Measurements from ENCODE around the gene CARHSP1.
"Not testable (repeated sequence)": the region's sequence is repeated elsewhere in the genome, so short reads cannot be mapped to it uniquely, and the experiment has no call there.

CARHSP1 gene

DNA sequence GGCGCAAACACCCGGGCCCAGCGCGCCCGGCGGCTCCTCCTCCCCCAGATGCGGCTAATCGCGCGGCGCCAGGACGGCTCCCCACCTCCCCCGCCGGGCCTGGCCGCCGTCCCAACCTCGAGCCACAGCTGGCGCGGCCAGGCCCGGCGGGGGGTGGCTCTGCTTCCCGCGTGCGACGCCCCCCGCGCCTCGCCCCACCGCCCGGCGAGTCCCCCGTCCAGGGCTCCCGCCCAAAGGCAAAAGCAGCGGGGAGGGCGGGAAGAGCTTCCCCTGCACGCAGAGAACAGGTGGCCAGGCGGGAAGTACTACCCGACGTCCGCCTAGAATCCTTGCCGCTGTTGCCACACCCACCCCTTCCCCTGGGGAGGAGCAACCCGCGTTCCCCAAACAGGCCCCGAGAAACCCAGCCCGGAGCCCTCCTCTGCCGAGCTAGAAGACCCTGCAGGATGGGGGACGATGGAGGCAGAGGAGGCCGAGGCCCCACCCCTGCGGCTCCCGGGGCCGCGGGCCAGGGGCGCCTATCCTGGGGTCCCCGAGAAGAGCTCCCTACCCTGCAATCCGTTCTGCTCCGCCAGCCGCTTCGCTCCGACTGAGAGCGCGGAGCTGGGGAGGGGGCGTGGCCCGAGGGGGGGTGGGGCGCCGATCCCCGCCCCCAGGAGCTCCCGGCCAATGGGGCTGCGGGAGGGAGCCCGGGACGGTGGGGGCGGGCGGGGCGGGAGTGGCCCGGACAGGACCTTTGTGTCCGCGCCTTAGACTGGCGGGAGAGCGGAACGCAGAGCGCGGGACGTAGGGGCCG is at the start of gene CARHSP1:
TSS of gene CARHSP1 (minus strand) at position 591 of the 796 bp plus-strand sequence. CDS start 9,678 bp downstream, outside the sequence.
- H3K4me3 ChIP-seq: peak within 1 kb of the TSS; percentile 59 to 91 (median 73)
- peak within 1 kb of the TSS; percentile 17 to 89 (median 76) for H3K27ac ChIP-seq

DNA sequence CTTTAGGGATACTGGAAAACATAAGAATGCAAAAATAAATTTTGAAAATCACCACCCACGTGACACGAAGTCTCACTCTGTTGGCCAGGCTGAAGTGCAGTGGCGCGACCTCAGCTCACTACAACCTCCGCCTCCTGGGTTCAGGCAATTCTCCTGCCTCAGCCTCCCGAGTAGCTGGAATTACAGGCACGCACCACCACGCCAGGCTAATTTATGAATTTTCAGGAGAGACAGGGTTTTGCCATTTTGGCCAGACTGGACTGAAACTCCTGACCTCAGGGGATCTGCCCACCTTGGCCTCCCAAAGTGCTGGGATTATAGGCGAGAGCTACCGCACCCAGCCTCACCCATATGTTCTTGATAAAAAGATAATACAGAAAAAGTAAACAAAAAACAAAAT is 48.5 kb upstream of the CARHSP1 start:
- not testable (repeated sequence) for H3K4me3 ChIP-seq, H3K27ac ChIP-seq

DNA sequence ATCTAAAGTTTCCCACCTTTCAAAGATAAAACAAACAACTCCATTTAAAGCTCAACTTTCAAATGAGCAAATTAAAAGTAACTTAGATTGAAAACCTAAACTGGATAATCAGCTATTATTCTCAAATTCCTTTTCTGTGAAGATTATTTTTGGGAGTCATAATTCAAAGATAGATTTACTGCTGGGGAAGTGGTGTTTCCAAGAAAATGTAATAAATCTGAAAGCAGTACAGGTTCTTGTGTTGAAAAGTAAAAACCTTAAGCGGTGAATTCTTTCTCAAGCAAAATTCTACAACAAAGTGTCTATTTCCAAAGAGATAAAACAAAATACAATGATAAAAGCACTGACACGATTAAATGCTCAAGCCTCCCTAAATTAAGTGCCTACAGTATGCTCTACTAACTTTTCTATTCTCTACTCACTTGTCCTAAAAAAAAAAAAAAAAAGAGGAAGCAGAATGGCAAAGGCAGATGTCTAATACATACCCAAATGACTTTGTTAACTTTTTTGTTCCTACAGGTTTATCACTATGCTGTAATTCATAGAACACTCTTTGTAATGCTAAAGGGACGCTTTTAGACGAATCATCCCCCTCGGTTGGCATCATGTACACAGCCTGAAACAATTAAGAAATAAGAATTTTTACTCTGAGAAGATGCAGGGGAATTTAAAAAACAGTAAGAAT is 47.9 kb upstream of the CARHSP1 start:
- Histone ChIP-seq H3K4me3 (no peak overlapping the region), H3K27ac (no peak overlapping the region)

DNA sequence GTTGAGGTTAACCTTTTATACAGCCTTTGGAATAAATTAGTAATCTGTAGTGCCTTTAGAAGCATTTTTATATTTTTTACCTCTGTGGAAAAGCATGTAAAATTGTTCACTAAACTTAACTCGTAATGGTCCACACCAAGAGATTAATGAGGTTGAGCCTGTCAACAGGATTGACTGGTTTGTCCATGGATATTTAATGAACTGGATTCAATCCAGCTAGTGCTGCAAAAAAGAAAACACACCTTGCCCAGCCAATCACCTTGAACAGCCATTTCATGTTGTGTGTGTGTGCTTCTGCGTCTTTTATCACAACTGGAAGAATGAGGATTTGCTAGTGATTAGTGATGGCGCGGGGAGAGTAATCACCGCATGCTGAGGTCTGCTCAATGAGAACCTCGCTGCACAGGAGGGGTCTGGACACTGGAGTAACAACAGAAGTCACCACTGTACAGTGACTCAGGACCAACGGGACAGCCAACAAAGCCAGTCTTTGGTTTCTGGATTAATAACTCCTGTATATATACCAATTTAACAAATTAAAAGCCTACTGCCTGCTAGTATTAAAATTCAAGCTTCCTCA is 47.0 kb upstream of the CARHSP1 start:
- Histone ChIP-seq H3K27ac (no peak overlapping the region), H3K4me3 (no peak overlapping the region)

DNA sequence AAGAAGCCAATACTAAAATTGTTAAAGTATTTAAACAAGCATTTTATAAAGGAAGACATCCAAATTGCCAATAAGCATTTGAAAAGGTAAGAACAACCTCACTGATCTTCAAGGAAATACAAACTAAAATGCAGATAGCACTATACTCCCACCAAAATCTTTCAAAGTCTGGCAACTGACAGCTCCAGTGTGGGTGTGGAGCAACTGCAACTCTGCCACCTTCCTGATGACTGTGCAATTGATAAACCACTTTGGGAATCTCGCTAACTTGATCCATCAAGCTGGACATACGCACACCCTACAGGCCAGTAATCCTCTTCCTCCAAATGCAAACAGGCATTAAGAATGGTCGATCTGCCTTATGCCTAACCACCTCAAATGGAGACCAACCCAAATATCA is 45.3 kb upstream of the CARHSP1 start:
- no peak overlapping the region for H3K4me3 ChIP-seq
- no peak overlapping the region for H3K27ac ChIP-seq

DNA sequence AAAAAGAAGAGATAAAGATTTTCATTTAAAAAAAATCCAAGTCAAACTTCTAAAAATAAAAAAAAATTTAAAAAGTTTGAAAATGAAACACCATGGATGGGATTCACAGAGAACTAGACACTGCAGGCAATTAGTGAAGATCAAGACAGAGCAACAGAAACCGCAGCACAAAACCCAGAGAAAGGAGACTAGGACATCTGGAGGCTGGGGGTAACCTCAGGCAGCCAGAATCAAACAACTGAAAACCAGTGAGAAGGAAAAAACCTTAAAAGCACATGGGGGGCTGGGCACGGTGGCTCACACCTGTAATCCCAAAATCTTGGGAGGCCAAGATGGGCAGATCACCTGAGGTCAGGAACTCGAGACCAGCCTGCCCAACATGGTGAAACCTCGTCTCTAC is 44.0 kb upstream of the CARHSP1 start:
- H3K27ac ChIP-seq: no peak overlapping the region

DNA sequence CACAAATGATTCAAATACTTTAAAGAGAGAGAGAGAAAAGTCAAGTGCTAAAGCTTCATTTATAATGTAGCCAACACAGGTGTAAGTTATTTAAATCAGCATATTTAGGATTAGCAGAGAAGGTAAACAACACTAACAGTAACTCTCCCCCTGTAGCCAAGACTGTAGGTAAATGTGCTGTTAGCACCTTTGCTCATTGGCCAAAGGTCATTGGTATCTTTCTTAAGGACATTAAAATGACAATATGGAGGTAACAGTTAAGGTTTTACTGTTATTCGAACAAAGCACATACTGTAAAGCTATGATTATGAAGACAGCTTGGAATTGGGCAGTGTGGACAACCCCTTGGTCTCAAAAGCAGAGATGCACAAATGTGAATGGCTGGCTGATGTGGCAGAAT is 42.0 kb upstream of the CARHSP1 start:
- H3K27ac ChIP-seq: no peak overlapping the region
- no peak overlapping the region for H3K4me3 ChIP-seq

More for the DNA sequence above, 44.0 kb upstream of the CARHSP1 start:
- no peak overlapping the region for H3K4me3 ChIP-seq

DNA sequence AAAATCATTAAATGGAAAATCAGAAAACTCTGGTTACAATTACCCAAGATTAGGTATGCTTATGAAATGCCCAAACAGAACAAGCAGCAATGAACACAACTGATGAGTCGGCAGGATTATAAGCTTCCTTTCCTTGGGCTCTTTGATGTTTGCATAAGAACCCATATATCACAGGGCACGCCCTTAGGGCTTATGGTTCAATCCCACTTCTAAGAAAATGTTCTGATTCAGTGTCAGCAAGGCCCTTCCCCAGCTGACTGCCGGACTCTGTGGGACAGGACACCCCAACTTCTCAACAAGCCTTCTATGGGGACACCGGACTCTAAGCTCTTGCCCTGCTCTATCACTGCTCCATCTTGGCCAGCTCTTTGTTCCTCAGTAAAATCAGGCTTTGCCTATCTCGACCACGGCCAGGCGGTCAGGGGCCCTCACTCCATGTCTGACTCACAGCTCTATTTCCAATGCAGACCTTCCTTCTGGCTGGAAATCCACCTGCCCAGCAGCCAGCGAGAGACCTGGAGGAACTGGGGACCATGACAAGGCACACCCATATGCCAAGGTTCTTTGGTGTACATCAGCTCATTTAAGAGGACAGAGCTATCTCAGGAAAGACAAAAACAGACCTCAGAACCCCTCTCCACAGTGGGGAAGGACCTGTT is 40.1 kb upstream of the CARHSP1 start:
- no peak overlapping the region for H3K4me3 ChIP-seq
- no peak overlapping the region for H3K27ac ChIP-seq

DNA sequence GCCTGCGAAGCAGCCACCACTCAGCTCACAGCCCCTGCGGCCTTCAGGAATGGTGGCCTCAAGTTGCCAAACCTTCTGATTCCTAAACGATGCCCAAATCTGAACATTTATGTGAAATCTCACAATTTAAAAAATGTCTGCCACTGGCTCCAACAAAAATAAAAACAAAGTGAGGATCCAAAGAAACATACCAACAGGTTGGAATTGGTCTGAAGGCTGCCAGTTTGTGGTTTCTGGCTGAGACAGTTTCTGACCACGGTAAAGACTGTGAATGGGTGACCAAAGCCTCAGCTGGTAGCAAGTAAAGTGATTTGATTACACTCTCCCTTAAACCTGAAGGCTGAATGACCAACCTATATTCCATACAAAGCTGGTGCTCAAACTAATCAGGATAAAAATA is 38.3 kb upstream of the CARHSP1 start:
- no peak overlapping the region for H3K27ac ChIP-seq
- no peak overlapping the region for H3K4me3 ChIP-seq

DNA sequence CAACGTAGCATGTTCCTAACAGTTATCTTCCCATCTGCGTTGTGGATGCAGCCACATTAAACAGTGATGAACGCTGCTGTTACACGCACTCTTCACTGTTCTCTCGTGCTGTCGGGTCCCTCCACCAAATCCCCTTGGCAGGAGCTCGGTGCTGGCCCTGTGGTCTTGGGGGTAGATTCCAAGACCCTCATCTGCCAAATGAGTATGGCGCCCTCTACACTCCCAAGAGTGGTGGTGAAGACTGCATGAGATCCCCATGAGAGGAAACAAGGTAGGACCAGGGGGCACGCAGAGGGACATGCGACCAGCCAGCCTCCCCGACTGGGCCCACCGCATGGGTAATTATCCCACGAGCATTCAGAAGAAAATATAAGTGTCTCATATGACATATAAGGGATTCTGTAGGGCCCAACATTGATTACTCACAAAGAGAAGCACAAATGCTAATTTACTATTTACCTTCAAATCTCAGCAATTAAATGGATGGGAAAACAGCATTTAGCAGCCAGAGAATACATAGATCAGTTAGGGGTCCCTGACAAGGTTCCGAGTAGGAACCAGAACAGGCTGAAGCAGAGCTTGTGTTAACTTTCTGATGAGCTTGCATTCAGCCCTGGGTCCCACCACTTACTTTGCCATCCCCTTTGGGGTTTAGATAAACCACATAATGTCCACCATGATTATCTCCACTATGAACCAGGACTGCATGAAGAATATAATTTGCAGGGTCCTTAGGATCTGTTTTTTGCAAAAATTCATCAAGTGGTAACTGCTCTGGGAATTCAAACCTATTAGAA is 37.2 kb upstream of the CARHSP1 start:
- Histone ChIP-seq H3K27ac (no peak overlapping the region), H3K4me3 (no peak overlapping the region)

DNA sequence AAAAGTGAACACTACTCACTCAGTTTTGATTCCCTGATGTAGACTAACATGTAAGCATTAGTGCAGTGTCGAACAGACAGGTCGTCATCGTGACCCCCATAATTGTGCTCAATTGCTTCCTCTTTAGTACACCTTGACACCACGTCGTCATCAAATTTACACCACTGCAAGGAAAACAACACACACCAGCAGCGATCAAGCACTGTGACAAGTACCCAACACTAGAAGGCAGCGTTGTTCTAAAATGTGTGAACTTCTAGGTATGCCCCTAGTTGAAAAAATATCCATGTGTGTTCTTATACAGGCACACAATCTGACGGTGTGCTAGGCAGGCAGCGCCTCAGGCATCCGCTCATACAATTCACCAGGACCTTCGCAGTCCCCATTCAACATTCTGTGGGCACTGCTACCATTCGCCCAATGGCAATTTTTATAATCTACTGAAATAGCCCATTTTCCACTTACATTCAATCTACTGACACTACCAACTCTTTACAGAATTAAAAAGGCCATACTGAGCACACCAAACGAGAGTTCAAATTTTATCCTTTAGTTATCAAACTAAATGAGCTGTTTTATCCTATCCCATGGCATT is 36.5 kb upstream of the CARHSP1 start:
- Histone ChIP-seq H3K27ac (no peak overlapping the region), H3K4me3 (no peak overlapping the region)

DNA sequence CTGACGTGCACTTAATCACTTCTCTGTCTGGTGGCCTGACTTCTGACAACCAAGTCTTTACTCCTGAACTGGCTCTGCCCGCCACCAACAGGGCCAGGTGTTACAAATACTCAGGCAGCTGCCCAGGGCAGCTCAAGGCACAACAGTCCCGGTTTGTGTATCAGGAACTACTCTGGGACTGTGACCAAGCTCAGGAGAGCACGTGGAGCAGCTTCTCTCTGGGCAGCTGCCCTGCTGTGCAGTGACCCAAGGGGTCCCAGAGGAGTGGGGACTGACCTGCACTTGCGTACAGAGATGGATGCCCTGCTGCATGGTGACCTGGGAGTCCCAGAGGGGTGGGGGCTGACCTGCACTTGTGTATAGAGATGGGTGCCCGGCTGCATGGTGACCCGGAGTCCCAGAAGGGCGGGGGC is 35.2 kb upstream of the CARHSP1 start:
- no peak overlapping the region for H3K27ac ChIP-seq
- no peak overlapping the region for H3K4me3 ChIP-seq

DNA sequence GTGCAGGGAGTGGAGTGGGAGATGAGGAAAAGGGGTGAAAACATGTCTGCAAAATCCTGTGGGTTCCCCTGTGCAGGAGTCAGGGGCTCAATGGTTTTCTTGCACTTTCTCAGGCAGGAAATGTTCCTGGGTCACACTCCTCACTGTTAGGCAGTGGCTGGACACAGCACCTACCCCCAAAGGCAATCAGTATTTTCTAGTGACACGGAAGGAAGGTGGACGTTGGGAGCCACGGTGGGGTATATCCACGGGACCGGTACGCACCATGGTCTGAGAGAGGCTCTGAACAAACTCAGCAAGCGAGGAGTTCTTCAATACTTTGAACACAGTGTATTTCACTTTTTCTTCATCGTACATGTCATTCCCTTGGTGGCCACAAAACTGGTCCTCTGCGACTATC is 34.2 kb upstream of the CARHSP1 start:
- Histone ChIP-seq H3K27ac (no peak overlapping the region), H3K4me3 (no peak overlapping the region)

DNA sequence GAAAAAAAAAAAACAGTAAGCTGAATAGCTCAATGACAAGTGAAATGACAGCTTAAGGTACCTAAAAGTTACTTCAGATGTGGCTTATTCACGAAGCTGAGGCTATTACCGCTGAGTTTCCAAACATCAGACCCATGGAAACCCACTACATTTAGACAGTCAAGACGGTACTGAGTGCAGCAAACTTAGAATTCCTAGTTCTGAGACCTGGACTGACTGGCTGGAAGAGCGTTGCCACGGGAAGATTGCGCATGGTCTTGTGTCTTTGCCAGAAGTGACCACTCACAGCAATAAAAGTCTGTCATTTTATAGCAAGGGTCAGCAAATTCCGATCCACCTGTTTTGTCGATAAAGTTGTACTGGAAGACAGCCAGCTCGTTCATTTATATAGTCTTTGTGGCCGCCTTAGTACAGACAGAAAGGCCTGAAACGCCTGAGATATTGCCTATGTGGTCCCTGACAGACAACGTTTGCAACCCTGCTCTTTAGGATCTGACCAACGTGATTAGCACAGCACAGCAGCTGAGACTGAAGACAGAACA is 32.6 kb upstream of the CARHSP1 start:
- no peak overlapping the region for H3K27ac ChIP-seq
- H3K4me3 ChIP-seq: no peak overlapping the region

DNA sequence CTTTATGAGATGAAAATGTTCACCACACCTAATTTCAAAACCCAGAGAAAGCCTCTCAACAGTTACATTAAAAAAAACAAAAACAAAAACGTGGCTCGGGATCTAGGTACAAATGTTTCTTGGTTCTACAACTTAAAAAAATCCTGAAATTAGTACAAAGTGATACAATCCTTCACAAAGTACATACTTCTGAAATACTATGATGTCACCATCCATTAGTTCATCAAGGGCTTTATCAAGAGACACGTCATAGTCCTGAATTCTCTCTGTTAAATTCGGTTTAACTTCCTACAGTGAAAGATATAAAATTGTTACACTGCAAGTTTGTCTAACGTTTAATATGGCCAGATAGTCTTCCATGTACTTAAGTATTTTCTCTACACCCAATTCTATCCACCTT is 31.5 kb upstream of the CARHSP1 start:
- no peak overlapping the region for H3K27ac ChIP-seq
- no peak overlapping the region for H3K4me3 ChIP-seq

DNA sequence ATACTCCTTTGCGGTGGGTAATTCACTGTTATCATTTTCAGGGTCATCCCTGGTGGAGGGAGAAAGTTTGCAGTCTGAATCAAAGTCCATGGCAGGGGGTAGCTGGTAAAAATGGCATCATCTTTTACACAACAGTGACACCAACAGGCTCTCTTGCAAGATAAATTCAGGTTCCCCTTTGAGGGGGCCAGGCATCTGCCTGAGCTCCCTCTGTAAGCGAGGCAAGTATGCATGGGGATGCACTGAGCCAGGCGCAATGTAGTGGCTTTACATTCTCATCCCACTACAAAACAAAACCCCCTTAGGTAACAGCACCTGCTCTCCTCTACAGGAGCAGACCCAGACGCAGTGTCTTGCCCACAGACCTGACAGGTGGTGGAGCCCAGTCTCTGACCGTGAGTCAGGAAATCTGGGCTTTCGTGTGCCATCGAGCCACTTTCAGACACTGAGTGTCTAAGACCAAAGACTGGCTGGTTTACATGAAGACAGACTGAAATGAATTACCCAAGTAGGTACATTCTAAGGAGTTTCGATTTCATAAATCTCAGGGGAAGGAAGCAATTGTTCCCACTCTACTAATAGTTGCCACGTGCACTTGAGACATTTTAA is 31.0 kb upstream of the CARHSP1 start:
- no peak overlapping the region for H3K27ac ChIP-seq
- no peak overlapping the region for H3K4me3 ChIP-seq

DNA sequence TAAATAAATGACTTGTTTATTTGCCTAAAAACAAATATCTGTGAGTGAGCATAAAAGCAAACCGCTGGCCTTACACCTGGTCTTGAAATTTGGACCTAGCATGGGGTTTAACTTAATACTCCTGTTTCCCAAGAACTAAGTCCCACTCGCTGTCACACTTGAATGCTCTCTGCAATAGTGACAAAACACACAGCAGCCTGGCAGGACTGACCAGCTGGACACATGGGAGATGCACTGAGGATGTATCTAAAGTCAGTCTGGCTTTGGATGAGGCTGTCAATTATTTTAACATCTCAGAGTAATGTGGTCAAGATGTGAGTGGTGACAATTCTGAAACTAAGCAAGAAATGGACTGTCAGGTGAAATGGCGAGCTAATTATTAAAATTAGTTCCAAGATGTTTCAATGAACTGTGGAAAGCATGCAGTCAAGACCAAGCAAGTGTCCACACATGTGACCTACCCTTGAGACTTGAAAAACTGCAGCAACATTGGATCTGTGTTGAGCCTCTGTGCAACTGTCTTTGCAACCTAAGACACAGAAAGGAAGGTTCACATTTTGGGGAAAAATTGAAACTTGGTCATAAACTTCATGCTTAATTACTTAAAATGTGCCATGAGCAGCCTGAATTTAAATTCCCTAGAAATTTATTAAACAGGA is 30.0 kb upstream of the CARHSP1 start:
- H3K4me3 ChIP-seq: no peak overlapping the region
- H3K27ac ChIP-seq: no peak overlapping the region

DNA sequence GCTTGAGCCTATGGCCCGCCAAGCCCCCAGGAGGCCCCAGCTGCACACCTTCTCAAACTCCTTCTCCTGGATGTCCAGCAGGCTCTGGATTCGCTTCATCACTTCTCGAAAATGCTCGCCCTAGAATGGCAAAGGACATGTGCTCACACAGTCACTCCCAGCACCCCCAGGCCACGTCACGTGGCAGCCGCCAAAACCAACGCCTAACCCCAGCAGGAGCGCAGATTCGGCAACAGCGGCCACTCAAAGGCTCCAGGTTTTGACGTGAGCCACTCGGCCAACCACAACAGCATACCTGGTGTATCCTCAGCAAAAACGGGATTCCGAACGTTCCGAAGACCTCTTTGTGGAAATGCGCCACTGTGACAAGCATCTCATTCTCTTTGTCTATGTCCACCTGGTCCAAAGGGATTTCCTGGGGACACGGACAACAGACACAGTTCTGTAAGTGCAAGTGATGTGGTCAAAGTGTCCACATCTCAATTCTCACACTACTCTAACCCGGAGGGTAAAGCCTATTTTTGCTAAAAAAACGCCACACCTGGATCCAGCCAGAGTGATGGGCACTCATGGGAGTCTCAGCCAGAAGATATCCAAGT is 26.0 kb upstream of the CARHSP1 start:
- Histone ChIP-seq H3K4me3 (no peak overlapping the region), H3K27ac (no peak overlapping the region)
